A549 (cell line): ENCODE data around the gene DCBLD1. TPM values are rescaled to one million over a fixed set of nuclear protein-coding genes. Genes with fewer than 3 reads are reported as not detected.
A peak's percentile ranks its signal among the peaks of the same experiment; 100 is the strongest.

Experiments
- ATAC-seq, 2 experiments: fragments of 200-7000 bp in 1 of 2; fragments of >200 bp in 1 of 2; cut with Nextera tagmentation in 1 of 2; cut with Tn5 transposase in 1 of 2; 3 replicates each; pipeline versions ENCODE4 v1.8.0 to v1.9.1; 2018 to 2020; ENCODE audit warnings: mild to moderate bottlenecking in 1 of 2, moderate library complexity in 1 of 2
- CTCF ChIA-PET: fragments of 300-600 bp; sonication (Branson Sonifier 250); formaldehyde crosslinking; extraction: SDS; loops from one replicate; lab custom pipeline; 2021; ENCODE audit warnings: antibody characterized with exemption, inconsistent platforms; lab: Yijun Ruan, JAX
- POLR2A ChIA-PET: fragments of 350-600 bp; formaldehyde crosslinking; extraction: SDS; loops from one replicate; lab custom pipeline; 2021; ENCODE audit warnings: antibody characterized with exemption, inconsistent platforms; lab: Yijun Ruan, JAX
- DNase-seq, 2 experiments: peaks; one replicate each; pipeline versions ENCODE4 v3.0.0 to v3.0.0-alpha.2; 2011 to 2016; ENCODE audit warnings: low read depth in 1 of 2, low spot score in 1 of 2
- FAIRE-seq: peaks from 2 replicates; lab custom pipeline; 2011; peaks lifted over from hg19 to GRCh38; lab: Jason Lieb, UNC
- H3K27ac ChIP-seq, 2 experiments: fragments of >200 bp; sonication (Bioruptor Twin); formaldehyde crosslinking; 3 replicates each; pipeline ENCODE4 v1.5.1; 2016 to 2017
- H3K4me1 ChIP-seq: fragments of >200 bp; sonication (Bioruptor Twin); formaldehyde crosslinking; 3 replicates; pipeline ENCODE4 v1.6.1; 2016
- H3K4me2 ChIP-seq: fragments of >200 bp; sonication (Bioruptor Twin); formaldehyde crosslinking; 3 replicates; pipeline ENCODE4 v1.6.1; 2016
- H3K4me3 ChIP-seq: fragments of >200 bp; sonication (Bioruptor Twin); formaldehyde crosslinking; 3 replicates; pipeline ENCODE4 v1.5.1; 2016
- H3K9me3 ChIP-seq: fragments of >200 bp; sonication (Bioruptor Twin); formaldehyde crosslinking; 3 replicates; pipeline ENCODE4 v1.6.1; 2016
- BCL3 ChIP-seq: fragments of >200 bp; sonication (Bioruptor Twin); formaldehyde crosslinking; IDR thresholded peaks from 3 replicates; pipeline ENCODE4 v1.6.1; 2016
- CEBPB ChIP-seq, 2 experiments: fragments of >200 bp in 1 of 2; sonication (Bioruptor Twin) in 1 of 2; formaldehyde crosslinking in 1 of 2; IDR thresholded peaks; 2 replicates each; pipeline ENCODE4 v1.6.1; 2012 to 2016
- CTCF ChIP-seq: fragments of >200 bp; sonication (Bioruptor Twin); formaldehyde crosslinking; IDR thresholded peaks from 3 replicates; pipeline ENCODE4 v1.5.1; 2016
- ESRRA ChIP-seq: fragments of 150-350 bp; IDR thresholded peaks from 2 replicates; pipeline ENCODE4 v1.6.1; 2014; ENCODE audit warnings: mild to moderate bottlenecking, low read length, borderline replicate concordance
- GATA3 ChIP-seq: IDR thresholded peaks from 2 replicates; pipeline ENCODE4 v1.6.1; 2012; ENCODE audit warnings: borderline replicate concordance
- HEYL ChIP-seq: fragments of 250-450 bp; sonication (Bioruptor Pico); IDR thresholded peaks from 2 replicates; pipeline ENCODE4 v1.8.0; 2021; ENCODE audit warnings: mild to moderate bottlenecking, moderate library complexity
- HOXA7 ChIP-seq: fragments of 250-450 bp; sonication (Bioruptor Pico); IDR thresholded peaks from 2 replicates; pipeline ENCODE4 v1.5.0; 2020; ENCODE audit warnings: mild to moderate bottlenecking, moderate library complexity
- HOXB5 ChIP-seq: fragments of 250-450 bp; sonication (Bioruptor Pico); IDR thresholded peaks from 2 replicates; pipeline ENCODE4 v1.5.0; 2020; ENCODE audit warnings: mild to moderate bottlenecking, moderate library complexity
- JUN ChIP-seq, 2 experiments: fragments of >200 bp; sonication (Bioruptor Twin); formaldehyde crosslinking; IDR thresholded peaks; 2 replicates in 1 of 2; 3 replicates in 1 of 2; pipeline ENCODE4 v1.6.1; 2016 to 2017
- JUNB ChIP-seq: fragments of >200 bp; sonication (Bioruptor Twin); formaldehyde crosslinking; IDR thresholded peaks from 2 replicates; pipeline ENCODE4 v1.6.1; 2016
- KDM1A ChIP-seq: fragments of 200-600 bp; sonication (generic); IDR thresholded peaks from 2 replicates; pipeline ENCODE4 v1.6.1; 2016; ENCODE audit warnings: low read depth, mild to moderate bottlenecking
- NR3C1 ChIP-seq: fragments of >200 bp; sonication (Bioruptor Twin); formaldehyde crosslinking; IDR thresholded peaks from 3 replicates; pipeline ENCODE4 v1.6.1; 2017
- POLR2A ChIP-seq: IDR thresholded peaks from 2 replicates; pipeline ENCODE4 v1.6.1; 2012; ENCODE audit warnings: mild to moderate bottlenecking, low read length
- POLR2AphosphoS2 ChIP-seq: conservative IDR thresholded peaks from 2 replicates; pipeline ENCODE4 v1.6.1; 2012; ENCODE audit warnings: low read length, improper control_type of control experiment, inconsistent platforms
- RAD21 ChIP-seq, 2 experiments: fragments of >200 bp in 1 of 2; sonication (Bioruptor Twin) in 1 of 2; formaldehyde crosslinking in 1 of 2; IDR thresholded peaks in 1 of 2; conservative IDR thresholded peaks in 1 of 2; 2 replicates in 1 of 2; 3 replicates in 1 of 2; pipeline ENCODE4 v1.6.1; 2012 to 2018; ENCODE audit warnings: inconsistent platforms in 1 of 2
- REST ChIP-seq: fragments of 200-600 bp; sonication (generic); IDR thresholded peaks from 2 replicates; pipeline ENCODE4 v1.6.1; 2016; ENCODE audit warnings: antibody characterized with exemption, mild to moderate bottlenecking, moderate library complexity
- SMC3 ChIP-seq: fragments of >200 bp; sonication (Bioruptor Twin); formaldehyde crosslinking; IDR thresholded peaks from 3 replicates; pipeline ENCODE4 v1.6.1; 2018; ENCODE audit warnings: inconsistent platforms
- SREBF2 ChIP-seq: fragments of 450-650 bp; IDR thresholded peaks from 2 replicates; pipeline ENCODE4 v1.6.1; 2014; ENCODE audit warnings: mild to moderate bottlenecking, moderate library complexity
- TP53 ChIP-seq: fragments of 250-450 bp; sonication (Bioruptor Pico); IDR thresholded peaks from 2 replicates; pipeline ENCODE4 v1.5.0; 2021; ENCODE audit warnings: mild to moderate bottlenecking, moderate library complexity
- ZC3H11A ChIP-seq: fragments of 450-650 bp; IDR thresholded peaks from 2 replicates; pipeline ENCODE4 v1.6.1; 2014; ENCODE audit warnings: antibody characterized with exemption, mild to moderate bottlenecking
- ZFP36 ChIP-seq: fragments of 450-650 bp; IDR thresholded peaks from 2 replicates; pipeline ENCODE4 v1.6.1; 2014; ENCODE audit warnings: borderline replicate concordance; ENCODE audit not compliant: partially characterized antibody
- ZSCAN20 ChIP-seq: fragments of 250-450 bp; sonication (Bioruptor Pico); IDR thresholded peaks from 2 replicates; pipeline ENCODE4 v1.8.0; 2022; ENCODE audit warnings: mild to moderate bottlenecking, moderate library complexity
- WGBS: methylation state at CpG from one replicate; pipeline ENCODE4 v1.1.6; 2017; ENCODE audit errors: missing lambda C conversion rate; 5-methylcytosine and 5-hydroxymethylcytosine counted together
- polyA plus RNA-seq, 4 experiments: library from polyadenylated mRNA; depleted of rRNA in 3 of 4; stranded (reverse); fragments of >200 nt; fragmentation: RNase III in 1 of 4; extraction: RNeasy Plus Mini Kit Qiagen cat#74134 plus additional on column Dnase treatment in 1 of 4; gene quantifications; 2 replicates in 3 of 4; 3 replicates in 1 of 4; pipeline ENCODE4 v1.2.3, GENCODE V29; 2011 to 2017
- TF ChIP-seq, protein P1 (sequence below): fragments of 450-650 bp; IDR thresholded peaks from 2 replicates; pipeline ENCODE4 v1.6.1; 2014; ENCODE audit warnings: antibody characterized with exemption
- TF ChIP-seq, protein P2 (sequence below): IDR thresholded peaks from 2 replicates; pipeline ENCODE4 v1.6.1; 2012
- TF ChIP-seq, protein P3 (sequence below): fragments of 250-450 bp; sonication (Bioruptor Pico); IDR thresholded peaks from 2 replicates; pipeline ENCODE4 v1.5.0; 2020; ENCODE audit warnings: low read depth, mild to moderate bottlenecking, moderate library complexity

DCBLD1 gene
- polyA plus RNA-seq, 2 of the 4 experiments (the other 2 are of a cell fraction): 49.1 to 60.4 TPM

GRCh38 chr6:117555262-117555849 lies 72.9 kb downstream of the DCBLD1 start:
- DNase-seq (no peak), FAIRE-seq (no peak), ATAC-seq (peak; percentile 41 to 60; a peak in 3 of 6 replicates)
- H3K9me3 ChIP-seq: no peaks in the 10 kb centered on the region
- peak overlapping the region; percentile 74 to 88 for H3K27ac ChIP-seq
- TF ChIP-seq, protein P1, sequence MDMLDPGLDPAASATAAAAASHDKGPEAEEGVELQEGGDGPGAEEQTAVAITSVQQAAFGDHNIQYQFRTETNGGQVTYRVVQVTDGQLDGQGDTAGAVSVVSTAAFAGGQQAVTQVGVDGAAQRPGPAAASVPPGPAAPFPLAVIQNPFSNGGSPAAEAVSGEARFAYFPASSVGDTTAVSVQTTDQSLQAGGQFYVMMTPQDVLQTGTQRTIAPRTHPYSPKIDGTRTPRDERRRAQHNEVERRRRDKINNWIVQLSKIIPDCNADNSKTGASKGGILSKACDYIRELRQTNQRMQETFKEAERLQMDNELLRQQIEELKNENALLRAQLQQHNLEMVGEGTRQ: no peak
- TF ChIP-seq HEYL (CRISPR knock-in tag) (no peak), TP53 (CRISPR knock-in tag) (no peak), SREBF2 (no peak), ESRRA (no peak), CEBPB (IDR thresholded peaks at IDR 0.05) (no peak), ZSCAN20 (no peak), ZC3H11A (no peak), ZFP36 (no peak), JUNB (no peak), REST (no peak), NR3C1 (no peak), HOXA7 (CRISPR knock-in tag) (no peak), POLR2AphosphoS2 (no peak), HOXB5 (no peak), POLR2A (no peak), KDM1A (no peak)
- TF ChIP-seq, protein P2, sequence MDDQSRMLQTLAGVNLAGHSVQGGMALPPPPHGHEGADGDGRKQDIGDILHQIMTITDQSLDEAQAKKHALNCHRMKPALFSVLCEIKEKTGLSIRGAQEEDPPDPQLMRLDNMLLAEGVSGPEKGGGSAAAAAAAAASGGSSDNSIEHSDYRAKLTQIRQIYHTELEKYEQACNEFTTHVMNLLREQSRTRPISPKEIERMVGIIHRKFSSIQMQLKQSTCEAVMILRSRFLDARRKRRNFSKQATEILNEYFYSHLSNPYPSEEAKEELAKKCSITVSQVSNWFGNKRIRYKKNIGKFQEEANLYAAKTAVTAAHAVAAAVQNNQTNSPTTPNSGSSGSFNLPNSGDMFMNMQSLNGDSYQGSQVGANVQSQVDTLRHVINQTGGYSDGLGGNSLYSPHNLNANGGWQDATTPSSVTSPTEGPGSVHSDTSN: no peak
- peaks cover 32% of the 10 kb centered on the region for H3K4me1 ChIP-seq
- POLR2A ChIA-PET: no interaction called here
- 7% methylated on average over 3 of the region's 3 CpGs for WGBS
- peak overlapping the region; percentile 61 for H3K4me2 ChIP-seq
- no peak overlapping the region for H3K4me3 ChIP-seq
- CTCF ChIA-PET: interaction anchor here (0.6 to 2.6 kb wide), 21 partner anchors 8 to 141 kb away, joined by 3 to 14 read pairs (median 4); no protein-coding TSS in a partner anchor

DNA sequence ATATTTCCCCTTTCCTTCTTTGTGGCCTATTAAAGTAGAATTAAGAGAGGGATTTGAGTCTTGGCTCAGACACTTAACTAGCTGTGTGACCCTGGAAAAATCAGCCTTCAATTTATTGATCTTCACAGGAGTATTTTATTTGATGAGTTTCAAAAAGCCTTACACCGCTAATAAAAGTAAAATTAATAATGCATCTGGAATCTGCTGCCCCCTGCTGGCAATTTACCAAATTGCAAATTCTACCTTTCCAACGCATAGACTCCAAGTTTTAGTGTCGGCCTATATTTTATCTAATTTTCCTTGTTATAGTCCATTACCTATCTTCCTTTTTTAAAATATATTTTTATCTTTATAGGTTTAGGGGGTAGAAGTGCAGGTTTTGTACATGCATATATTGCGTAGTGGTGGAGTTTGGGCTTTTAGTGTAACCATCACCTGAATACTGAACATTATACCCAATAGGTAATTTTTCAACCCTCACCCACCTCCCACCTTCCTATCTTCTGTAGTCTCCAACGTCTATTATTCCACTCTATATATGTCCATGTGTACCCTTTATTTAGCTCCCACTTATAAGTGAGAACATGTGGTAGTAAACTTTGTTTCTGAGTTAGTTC lies 73.5 kb downstream of the DCBLD1 start:
- no peak for DNase-seq
- Histone ChIP-seq H3K27ac (peak overlapping the region; percentile 74 to 88), H3K4me3 (no peak overlapping the region), H3K9me3 (no peaks in the 10 kb centered on the region), H3K4me2 (peak overlapping the region; percentile 61), H3K4me1 (peaks cover 29% of the 10 kb centered on the region)
- TF ChIP-seq CTCF (peak; percentile 84), SMC3 (peak; percentile 84), GATA3 (no peak), RAD21 (conservative IDR thresholded peaks at IDR 0.05 in 1 of 2, IDR thresholded peaks at IDR 0.05 in 1 of 2) (peak; percentile 77 to 83), BCL3 (no peak), POLR2AphosphoS2 (no peak), JUN (IDR thresholded peaks at IDR 0.05) (no peak)
- TF ChIP-seq, protein P3, sequence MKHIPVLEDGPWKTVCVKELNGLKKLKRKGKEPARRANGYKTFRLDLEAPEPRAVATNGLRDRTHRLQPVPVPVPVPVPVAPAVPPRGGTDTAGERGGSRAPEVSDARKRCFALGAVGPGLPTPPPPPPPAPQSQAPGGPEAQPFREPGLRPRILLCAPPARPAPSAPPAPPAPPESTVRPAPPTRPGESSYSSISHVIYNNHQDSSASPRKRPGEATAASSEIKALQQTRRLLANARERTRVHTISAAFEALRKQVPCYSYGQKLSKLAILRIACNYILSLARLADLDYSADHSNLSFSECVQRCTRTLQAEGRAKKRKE (CRISPR knock-in tag): no peak
- WGBS: 19% methylated on average over 5 of the region's 5 CpGs
- FAIRE-seq: no peak
- peak in 1 of 2 experiments; percentile 37; a peak in 2 of 6 replicates for ATAC-seq
- POLR2A ChIA-PET: no interaction called here
- CTCF ChIA-PET: interaction anchor here (0.6 to 2.6 kb wide), 24 partner anchors 8 to 205 kb away, joined by 3 to 14 read pairs (median 4); no protein-coding TSS in a partner anchor
